Upper lobe of left lung (tissue), 6 donors: ENCODE data around the gene HIBADH. TPM values are rescaled to one million over a fixed set of nuclear protein-coding genes. Genes with fewer than 3 reads are reported as not detected.

Experiments
- ATAC-seq, 2 donors: fragments of 200-7000 bp; cut with Tn5 transposase; one replicate each; pipeline ENCODE4 v1.9.1; 2022; ENCODE audit warnings: mild to moderate bottlenecking in 2 of 2, moderate library complexity in 2 of 2; ENCODE audit not compliant: low FRiP score in 2 of 2
- DNase-seq, 2 donors: peaks; one replicate each; pipeline ENCODE4 v3.0.0-alpha.2; 2019 to 2020
- H3K27ac ChIP-seq, 4 donors: fragments of 200-600 bp; sonication (generic); one replicate each; pipeline ENCODE4 v1.5.1; 2016 to 2019
- H3K27me3 ChIP-seq, 4 donors: fragments of 200-600 bp; sonication (generic); one replicate each; pipeline ENCODE4 v1.5.1; 2017 to 2019
- H3K36me3 ChIP-seq, 4 donors: fragments of 200-600 bp; sonication (generic); one replicate each; pipeline ENCODE4 v1.5.1; 2016 to 2019
- H3K4me1 ChIP-seq, 4 donors: fragments of 200-600 bp; sonication (generic); one replicate each; pipeline ENCODE4 v1.5.1; 2018 to 2019
- H3K4me3 ChIP-seq, 4 donors: fragments of 200-600 bp; sonication (generic); one replicate each; pipeline ENCODE4 v1.5.1; 2017 to 2019; ENCODE audit warnings: mild to moderate bottlenecking in 2 of 4, moderate library complexity in 1 of 4
- H3K9me3 ChIP-seq, 4 donors: fragments of 200-600 bp; sonication (generic); one replicate each; pipeline ENCODE4 v1.5.1; 2018 to 2019
- EP300 ChIP-seq, 4 donors: sonication (generic); formaldehyde crosslinking; IDR thresholded peaks; one replicate each; pipeline ENCODE4 v1.5.1; 2017; ENCODE audit warnings: antibody characterized with exemption in 4 of 4, control low read depth in 2 of 4
- POLR2A ChIP-seq, 4 donors: fragments of 450-650 bp; IDR thresholded peaks; one replicate each; pipeline ENCODE4 v1.5.1; 2016 to 2017; ENCODE audit warnings: antibody characterized with exemption in 4 of 4, mild to moderate bottlenecking in 2 of 4
- POLR2AphosphoS5 ChIP-seq, 2 donors: sonication (generic); formaldehyde crosslinking; IDR thresholded peaks; one replicate each; pipeline ENCODE4 v1.5.1; 2017; ENCODE audit warnings: antibody characterized with exemption in 2 of 2
- WGBS, 2 donors: methylation state at CpG; one replicate each; pipeline ENCODE4 v1.1.5; 2017 to 2018; 5-methylcytosine and 5-hydroxymethylcytosine counted together
- total RNA-seq, 6 donors: library from RNA; depleted of rRNA in 4 of 6; stranded (reverse); fragments of >200 nt in 4 of 6; gene quantifications; one replicate each; pipeline versions ENCODE4 v1.1.0 to v1.2.1, GENCODE V29; 2016 to 2021
- TF ChIP-seq, protein P1 (sequence below), 6 experiments: fragments of 450-650 bp in 4 of 6; fragments of 200-600 bp in 2 of 6; sonication (generic) in 2 of 6; IDR thresholded peaks; one replicate each; pipeline ENCODE4 v1.5.1; 2016 to 2019; ENCODE audit warnings: antibody characterized with exemption in 6 of 6
- donor health status: DM: no; HTN: no; CAD: no; lungs with moderate emphysema.
- donor health status: DM: no; HTN: yes; CAD: no; lungs with severe emphysema.

The HIBADH gene
- total RNA-seq, 6 donors from 2014 or later: 7.4 to 26.1 (median 21.8) TPM

DNA sequence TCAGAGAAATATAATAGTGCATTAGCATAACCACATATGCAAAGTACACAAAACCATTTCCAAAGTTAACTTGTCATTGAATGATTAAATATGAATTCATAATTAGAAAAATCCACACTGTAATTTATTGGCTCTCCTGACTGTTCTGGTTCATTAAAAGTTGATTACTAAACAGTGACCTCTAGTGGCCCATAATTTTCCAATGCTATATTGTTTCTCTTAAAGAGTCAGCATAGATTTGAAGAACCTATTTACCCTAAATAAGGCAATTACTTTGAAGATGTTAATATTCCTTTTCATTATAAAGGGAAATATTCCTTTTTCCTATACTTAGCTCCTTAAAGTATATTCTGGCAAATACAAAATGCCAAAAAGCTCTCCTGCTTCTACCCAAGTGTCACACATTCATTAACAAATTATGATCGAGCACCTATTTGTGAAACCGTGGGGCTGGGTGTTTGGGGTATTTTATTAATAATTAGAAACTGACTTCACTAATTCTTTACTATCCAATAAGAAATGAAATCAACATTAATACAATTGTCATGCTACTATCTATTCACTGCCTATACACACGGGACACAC is 86.2 kb downstream of the HIBADH start:
- WGBS, 2 donors: 88 to 94% methylated on average over 3 of the region's 3 CpGs
- DNase-seq (no peak), ATAC-seq (peak in 1 of 2 donors; percentile 68)
- Histone ChIP-seq H3K27ac (no peak overlapping the region), H3K4me1 (no peaks in the 10 kb centered on the region), H3K27me3 (no peaks in the 10 kb centered on the region), H3K36me3 (no peaks in the 10 kb centered on the region), H3K9me3 (no peaks in the 10 kb centered on the region), H3K4me3 (no peak overlapping the region)
- TF ChIP-seq, protein P1, sequence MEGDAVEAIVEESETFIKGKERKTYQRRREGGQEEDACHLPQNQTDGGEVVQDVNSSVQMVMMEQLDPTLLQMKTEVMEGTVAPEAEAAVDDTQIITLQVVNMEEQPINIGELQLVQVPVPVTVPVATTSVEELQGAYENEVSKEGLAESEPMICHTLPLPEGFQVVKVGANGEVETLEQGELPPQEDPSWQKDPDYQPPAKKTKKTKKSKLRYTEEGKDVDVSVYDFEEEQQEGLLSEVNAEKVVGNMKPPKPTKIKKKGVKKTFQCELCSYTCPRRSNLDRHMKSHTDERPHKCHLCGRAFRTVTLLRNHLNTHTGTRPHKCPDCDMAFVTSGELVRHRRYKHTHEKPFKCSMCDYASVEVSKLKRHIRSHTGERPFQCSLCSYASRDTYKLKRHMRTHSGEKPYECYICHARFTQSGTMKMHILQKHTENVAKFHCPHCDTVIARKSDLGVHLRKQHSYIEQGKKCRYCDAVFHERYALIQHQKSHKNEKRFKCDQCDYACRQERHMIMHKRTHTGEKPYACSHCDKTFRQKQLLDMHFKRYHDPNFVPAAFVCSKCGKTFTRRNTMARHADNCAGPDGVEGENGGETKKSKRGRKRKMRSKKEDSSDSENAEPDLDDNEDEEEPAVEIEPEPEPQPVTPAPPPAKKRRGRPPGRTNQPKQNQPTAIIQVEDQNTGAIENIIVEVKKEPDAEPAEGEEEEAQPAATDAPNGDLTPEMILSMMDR (IDR thresholded peaks at IDR 0.05): peak; percentile 21 to 51 (median 42)
- TF ChIP-seq POLR2A (IDR thresholded peaks at IDR 0.05): no peak

DNA sequence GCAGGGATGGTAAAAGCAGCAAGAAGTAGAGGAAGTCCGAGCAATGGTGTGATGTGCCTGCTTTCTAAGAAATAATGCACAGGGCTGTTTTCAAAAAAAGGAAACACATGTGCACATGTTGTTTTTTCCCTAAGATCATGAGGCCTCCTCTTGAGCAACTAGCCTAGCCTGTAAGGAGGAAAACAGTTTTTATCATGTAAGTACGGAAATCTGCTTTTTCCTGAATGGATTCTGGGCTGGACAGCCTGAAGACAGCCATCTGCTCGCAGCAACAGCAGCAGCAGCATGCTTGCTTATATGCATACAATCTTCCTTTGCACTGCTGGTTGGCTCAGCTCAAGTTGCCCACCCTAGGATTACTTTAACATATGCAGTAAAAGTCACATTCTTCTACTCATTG is 87.1 kb downstream of the HIBADH start:
- no peak for DNase-seq
- H3K27me3 ChIP-seq: no peaks in the 10 kb centered on the region
- no peak for ATAC-seq
- WGBS, 2 donors: 61 to 72% methylated on average over 3 of the region's 3 CpGs
- H3K9me3 ChIP-seq: no peaks in the 10 kb centered on the region
- TF ChIP-seq POLR2A (IDR thresholded peaks at IDR 0.05) (no peak), EP300 (IDR thresholded peaks at IDR 0.05) (no peak), POLR2AphosphoS5 (IDR thresholded peaks at IDR 0.05) (no peak)
- TF ChIP-seq, protein P1 (IDR thresholded peaks at IDR 0.05): no peak
- H3K4me3 ChIP-seq: no peak overlapping the region
- no peaks in the 10 kb centered on the region for H3K36me3 ChIP-seq
- no peaks in the 10 kb centered on the region for H3K4me1 ChIP-seq
- no peak overlapping the region for H3K27ac ChIP-seq

DNA sequence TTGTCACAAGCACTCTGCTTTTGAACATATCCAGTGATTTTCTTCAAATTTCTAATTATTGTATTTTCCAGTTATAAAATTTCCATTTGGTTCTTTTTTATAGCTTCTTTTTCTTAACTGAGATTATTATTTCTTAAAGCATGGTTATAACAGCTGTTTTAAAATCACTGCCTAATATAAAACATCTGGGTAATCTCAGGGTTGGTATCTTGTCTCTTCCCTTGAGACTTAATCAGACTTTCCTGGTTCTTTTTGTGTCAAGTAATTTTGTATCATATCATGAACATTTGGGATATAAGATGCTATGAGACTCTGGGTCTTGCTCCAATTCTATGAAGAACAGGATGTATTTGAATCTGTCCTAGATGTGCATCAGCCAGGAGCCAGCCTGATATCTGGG is 93.6 kb downstream of the HIBADH start:
- no peaks in the 10 kb centered on the region for H3K36me3 ChIP-seq
- ATAC-seq (no peak), DNase-seq (no peak)
- no peak overlapping the region for H3K4me3 ChIP-seq
- H3K9me3 ChIP-seq: no peaks in the 10 kb centered on the region
- no peaks in the 10 kb centered on the region for H3K27me3 ChIP-seq
- TF ChIP-seq, protein P1 (IDR thresholded peaks at IDR 0.05): no peak
- TF ChIP-seq EP300 (IDR thresholded peaks at IDR 0.05) (no peak), POLR2AphosphoS5 (IDR thresholded peaks at IDR 0.05) (no peak), POLR2A (IDR thresholded peaks at IDR 0.05) (no peak)
- H3K27ac ChIP-seq: no peak overlapping the region
- H3K4me1 ChIP-seq: no peaks in the 10 kb centered on the region

DNA sequence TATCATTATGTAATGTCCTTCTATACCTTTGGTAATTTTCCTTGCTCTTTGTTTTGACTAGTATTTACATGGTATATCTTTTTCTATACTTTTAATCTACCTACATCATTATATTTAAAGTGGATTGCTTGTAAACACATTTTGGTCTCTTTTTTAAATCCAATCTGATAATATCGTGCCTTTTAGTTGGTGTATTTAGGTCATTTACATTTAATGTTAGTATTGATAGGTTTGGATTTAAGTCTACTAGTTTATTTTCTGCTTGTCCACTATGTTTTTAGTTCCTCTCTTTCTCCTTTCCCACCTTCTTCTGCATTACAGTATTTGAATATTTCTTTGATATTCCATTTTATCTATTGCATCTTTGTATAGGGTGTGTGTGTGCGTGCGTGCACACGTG is 95.4 kb downstream of the HIBADH start:
- no peak overlapping the region for H3K4me3 ChIP-seq

More for the DNA sequence above, 95.4 kb downstream of the HIBADH start:
- WGBS, 2 donors: 96 to 98% methylated on average over 4 of the region's 4 CpGs
- Histone ChIP-seq H3K36me3 (no peaks in the 10 kb centered on the region), H3K4me1 (no peaks in the 10 kb centered on the region), H3K27me3 (no peaks in the 10 kb centered on the region), H3K27ac (no peak overlapping the region), H3K9me3 (no peaks in the 10 kb centered on the region)
- DNase-seq (no peak), ATAC-seq (no peak)
- TF ChIP-seq, protein P1 (IDR thresholded peaks at IDR 0.05): no peak
- no peak for TF ChIP-seq POLR2AphosphoS5 (IDR thresholded peaks at IDR 0.05)
- TF ChIP-seq POLR2A (IDR thresholded peaks at IDR 0.05): no peak
- TF ChIP-seq EP300 (IDR thresholded peaks at IDR 0.05): no peak
